Activated CD8-positive, alpha-beta memory T cell treated with anti-CD3 and anti-CD28 coated beads for 1 hour (primary cell): ENCODE results near the gene NEMP2.
"Not testable (repeated sequence)": the region's sequence is repeated elsewhere in the genome, so short reads cannot be mapped to it uniquely, and the experiment has no call there.

Experiments used
- DNase-seq, 2 donors: peaks; one replicate each; pipeline ENCODE4 v3.0.0-alpha.2; 2020; ENCODE audit warnings: low read depth in 1 of 2; ENCODE audit errors: extremely low read depth in 1 of 2

NEMP2 gene

GRCh38 chr2:190527214-190527613 lies 7.3 kb downstream of the NEMP2 start:
- no peak for DNase-seq

- DNase-seq: no peak
Measured at GRCh38 chr2:190526105-190526750, 8.3 kb downstream of the NEMP2 start.

- DNase-seq: no peak
Measured at GRCh38 chr2:190524928-190525327, 9.6 kb downstream of the NEMP2 start.

GRCh38 chr2:190519975-190520767 lies 14.4 kb downstream of the NEMP2 start:
- DNase-seq: no peak

- no peak for DNase-seq
Measured at GRCh38 chr2:190517468-190517867, 17.1 kb downstream of the NEMP2 start.

- no peak for DNase-seq
Measured at GRCh38 chr2:190515687-190516086, 18.8 kb downstream of the NEMP2 start.

GRCh38 chr2:190514676-190515075 lies 19.8 kb downstream of the NEMP2 start:
- DNase-seq: no peak

- DNase-seq: no peak
Measured at GRCh38 chr2:190513877-190514276, 20.6 kb downstream of the NEMP2 start.

- no peak for DNase-seq
Measured at GRCh38 chr2:190512539-190513095, 21.9 kb downstream of the NEMP2 start.

- no peak for DNase-seq
Measured at GRCh38 chr2:190511104-190511503, 23.4 kb downstream of the NEMP2 start.

GRCh38 chr2:190509895-190510294 lies 24.6 kb downstream of the NEMP2 start:
- not testable (repeated sequence) for DNase-seq

- no peak for DNase-seq
Measured at GRCh38 chr2:190507135-190507534, 27.4 kb downstream of the NEMP2 start.

GRCh38 chr2:190506666-190507065 lies 27.9 kb downstream of the NEMP2 start:
- no peak for DNase-seq

- no peak for DNase-seq
Measured at GRCh38 chr2:190505696-190506095, 28.8 kb downstream of the NEMP2 start.

GRCh38 chr2:190504912-190505311 lies 29.6 kb downstream of the NEMP2 start:
- DNase-seq: no peak

- no peak for DNase-seq
Measured at GRCh38 chr2:190503088-190503487, 31.4 kb downstream of the NEMP2 start.

GRCh38 chr2:190501702-190502407 lies 32.7 kb downstream of the NEMP2 start:
- DNase-seq: no peak

- no peak for DNase-seq
Measured at GRCh38 chr2:190501231-190501630, 33.3 kb downstream of the NEMP2 start.

GRCh38 chr2:190500054-190500502 lies 34.4 kb downstream of the NEMP2 start:
- no peak for DNase-seq

GRCh38 chr2:190499273-190499672 lies 35.2 kb downstream of the NEMP2 start:
- no peak for DNase-seq

- DNase-seq: no peak
Measured at GRCh38 chr2:190497428-190497827, 37.1 kb downstream of the NEMP2 start.
